ENCODE data around the gene MRPL28.
"Not testable (repeated sequence)": the region's sequence is repeated elsewhere in the genome, so short reads cannot be mapped to it uniquely, and the experiment has no call there.

MRPL28 gene

DNA sequence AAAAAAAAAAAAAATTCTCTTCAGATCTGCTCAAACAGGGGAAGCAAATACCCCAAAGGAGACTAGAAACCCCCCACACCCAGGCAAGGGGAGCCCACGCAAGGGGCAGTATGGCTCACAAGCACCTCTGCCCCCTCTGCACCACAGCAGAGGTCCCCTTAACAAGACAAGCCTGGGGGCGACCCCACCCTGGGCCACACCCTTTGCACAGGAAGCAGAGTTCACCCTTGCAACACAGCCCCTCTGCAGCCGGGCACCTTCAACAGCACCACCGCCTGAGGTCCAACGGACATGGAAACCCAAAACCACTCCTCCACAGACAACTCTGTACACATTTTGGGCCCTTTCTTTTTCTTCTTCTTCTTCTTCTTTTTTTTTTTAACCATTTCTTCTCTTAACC, 30.7 kb downstream of the MRPL28 start:
- Mint-ChIP-seq H3K4me1 (no peaks in the 10 kb centered on the region), H3K27me3 (ENCODE audit: low read depth) (peaks cover 3% of the 10 kb centered on the region), H3K36me3 (ENCODE audit: low read depth) (peaks cover 29% of the 10 kb centered on the region), H3K9me3 (no peaks in the 10 kb centered on the region), H3K27ac (no peak overlapping the region), H3K4me3 (no peak overlapping the region)
- TF ChIP-seq, protein P1, sequence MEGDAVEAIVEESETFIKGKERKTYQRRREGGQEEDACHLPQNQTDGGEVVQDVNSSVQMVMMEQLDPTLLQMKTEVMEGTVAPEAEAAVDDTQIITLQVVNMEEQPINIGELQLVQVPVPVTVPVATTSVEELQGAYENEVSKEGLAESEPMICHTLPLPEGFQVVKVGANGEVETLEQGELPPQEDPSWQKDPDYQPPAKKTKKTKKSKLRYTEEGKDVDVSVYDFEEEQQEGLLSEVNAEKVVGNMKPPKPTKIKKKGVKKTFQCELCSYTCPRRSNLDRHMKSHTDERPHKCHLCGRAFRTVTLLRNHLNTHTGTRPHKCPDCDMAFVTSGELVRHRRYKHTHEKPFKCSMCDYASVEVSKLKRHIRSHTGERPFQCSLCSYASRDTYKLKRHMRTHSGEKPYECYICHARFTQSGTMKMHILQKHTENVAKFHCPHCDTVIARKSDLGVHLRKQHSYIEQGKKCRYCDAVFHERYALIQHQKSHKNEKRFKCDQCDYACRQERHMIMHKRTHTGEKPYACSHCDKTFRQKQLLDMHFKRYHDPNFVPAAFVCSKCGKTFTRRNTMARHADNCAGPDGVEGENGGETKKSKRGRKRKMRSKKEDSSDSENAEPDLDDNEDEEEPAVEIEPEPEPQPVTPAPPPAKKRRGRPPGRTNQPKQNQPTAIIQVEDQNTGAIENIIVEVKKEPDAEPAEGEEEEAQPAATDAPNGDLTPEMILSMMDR (IDR thresholded peaks at IDR 0.05; ENCODE audit: unreplicated experiment in 3 of 3): no peak

DNA sequence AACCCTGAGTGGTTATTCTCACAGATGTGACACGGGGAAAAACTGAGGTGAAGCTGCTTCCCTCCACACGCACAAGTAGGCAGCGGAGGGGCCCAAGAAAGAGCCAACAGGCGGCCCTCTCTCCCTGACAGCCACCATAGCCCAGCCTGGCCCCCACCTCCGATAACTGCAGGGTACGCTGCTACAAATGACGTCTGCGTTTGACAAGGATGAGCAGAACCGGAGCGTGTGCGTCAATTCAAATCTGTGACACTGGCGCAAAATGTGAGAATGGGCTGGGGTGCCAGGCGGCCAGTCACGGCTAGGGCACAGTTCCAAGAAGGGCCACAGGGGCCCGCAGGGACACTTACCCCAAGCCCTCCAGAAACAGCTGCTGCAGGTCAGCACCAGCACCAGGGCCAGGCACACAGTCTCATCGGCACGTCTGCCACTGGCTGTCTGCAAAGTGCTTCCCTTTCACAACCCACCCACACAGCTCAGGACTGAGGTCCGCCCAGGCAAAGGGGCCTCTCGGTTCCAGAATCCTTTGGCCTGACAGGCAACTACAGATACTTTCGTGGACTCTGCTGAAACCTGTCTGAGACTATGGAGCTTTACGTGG, 32.3 kb downstream of the MRPL28 start:
- no peaks in the 10 kb centered on the region for H3K9me3 Mint-ChIP-seq
- TF ChIP-seq, protein P1 (IDR thresholded peaks at IDR 0.05; ENCODE audit: unreplicated experiment in 3 of 3): no peak
- peaks cover 20% of the 10 kb centered on the region for H3K36me3 Mint-ChIP-seq (ENCODE audit: low read depth)
- no peak overlapping the region for H3K4me3 Mint-ChIP-seq
- peaks cover 1% of the 10 kb centered on the region for H3K27me3 Mint-ChIP-seq (ENCODE audit: low read depth)
- H3K27ac Mint-ChIP-seq: no peak overlapping the region
- H3K4me1 Mint-ChIP-seq: no peaks in the 10 kb centered on the region

DNA sequence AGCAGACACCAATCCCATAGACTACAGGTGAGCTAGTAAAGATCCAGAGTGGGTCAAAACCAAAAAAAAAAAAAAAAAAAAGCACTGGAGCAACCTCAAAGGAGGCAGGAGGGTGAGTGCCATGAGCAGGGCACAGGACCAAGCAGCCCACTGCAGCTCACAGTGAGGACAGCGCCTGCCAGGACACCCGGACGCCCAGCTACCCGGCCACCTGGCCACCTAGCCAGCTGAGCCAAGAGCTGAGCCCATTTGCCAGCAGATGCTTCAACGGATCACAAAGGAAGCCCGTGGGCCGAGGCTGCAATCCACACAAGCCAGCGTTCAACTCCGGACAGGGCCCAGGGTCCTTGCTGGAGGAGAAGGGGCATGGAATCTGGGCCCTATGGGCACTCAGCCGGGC, 32.9 kb downstream of the MRPL28 start:
- Mint-ChIP-seq H3K9me3 (no peaks in the 10 kb centered on the region), H3K4me1 (no peaks in the 10 kb centered on the region), H3K36me3 (ENCODE audit: low read depth) (peaks cover 14% of the 10 kb centered on the region), H3K27ac (no peak overlapping the region), H3K27me3 (ENCODE audit: low read depth) (no peaks in the 10 kb centered on the region), H3K4me3 (no peak overlapping the region)
- TF ChIP-seq, protein P1 (IDR thresholded peaks at IDR 0.05; ENCODE audit: unreplicated experiment in 3 of 3): no peak

DNA sequence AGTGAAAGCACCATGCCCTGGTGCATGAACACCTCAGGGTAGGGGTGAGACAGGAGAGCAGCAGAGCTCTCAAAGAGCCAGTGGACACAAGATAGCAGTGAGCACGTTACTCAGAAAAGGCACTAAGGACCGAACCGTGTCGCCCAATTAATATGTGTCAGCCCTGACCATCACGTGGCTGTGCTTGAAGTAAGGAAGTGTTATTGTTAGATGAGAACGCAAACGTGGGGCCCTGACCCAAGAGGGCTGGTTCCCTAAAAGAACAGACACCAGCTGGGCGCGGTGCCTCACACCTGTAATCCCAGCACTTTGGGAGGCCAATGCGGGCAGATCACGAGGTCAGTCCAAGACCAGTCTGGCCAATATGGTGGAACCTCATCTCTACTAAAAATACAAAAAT, 34.1 kb downstream of the MRPL28 start:
- Mint-ChIP-seq H3K27me3 (ENCODE audit: low read depth) (no peaks in the 10 kb centered on the region), H3K4me3 (no peak overlapping the region), H3K27ac (no peak overlapping the region), H3K4me1 (peaks cover 8% of the 10 kb centered on the region), H3K36me3 (ENCODE audit: low read depth) (peaks cover 4% of the 10 kb centered on the region), H3K9me3 (no peaks in the 10 kb centered on the region)
- TF ChIP-seq, protein P1 (IDR thresholded peaks at IDR 0.05; ENCODE audit: unreplicated experiment in 3 of 3): no peak

DNA sequence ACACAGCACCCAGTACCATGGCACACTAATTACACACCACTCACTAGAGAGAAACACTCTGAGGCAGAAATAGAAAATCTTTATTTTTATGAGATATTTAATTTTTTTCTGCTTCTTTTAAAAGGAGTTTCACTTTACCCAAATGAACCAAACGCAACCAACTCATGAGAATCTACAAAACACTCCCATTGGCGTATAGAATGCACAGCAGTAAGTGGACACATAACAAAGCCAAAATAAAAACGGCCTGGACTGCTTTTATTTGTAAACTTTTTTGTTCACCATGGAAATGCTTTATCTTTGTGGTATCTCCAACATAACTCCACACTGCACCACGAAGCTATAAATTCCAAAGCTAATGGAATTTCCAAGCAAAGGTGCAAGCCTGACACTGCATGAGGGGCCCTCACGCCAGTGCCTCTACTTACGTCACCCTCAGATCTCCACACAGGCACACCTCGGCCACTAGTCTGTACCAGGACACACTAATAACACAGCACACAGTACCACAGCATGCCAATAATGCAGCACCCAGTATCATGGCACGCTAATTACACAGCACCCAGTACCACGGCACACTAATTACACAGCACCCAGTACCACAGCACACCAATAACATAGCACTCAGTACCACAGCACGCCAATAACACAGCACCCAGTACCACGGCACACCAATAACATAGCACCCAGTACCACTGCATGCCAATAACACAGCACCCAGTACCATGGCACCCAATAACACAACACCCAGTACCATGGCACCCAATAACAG, 35.3 kb downstream of the MRPL28 start:
- not testable (repeated sequence) for H3K9me3 Mint-ChIP-seq; H3K4me3 Mint-ChIP-seq; H3K36me3 Mint-ChIP-seq (ENCODE audit: low read depth); H3K27me3 Mint-ChIP-seq (ENCODE audit: low read depth); H3K27ac Mint-ChIP-seq
- H3K4me1 Mint-ChIP-seq: peaks cover 18% of the 10 kb centered on the region

DNA sequence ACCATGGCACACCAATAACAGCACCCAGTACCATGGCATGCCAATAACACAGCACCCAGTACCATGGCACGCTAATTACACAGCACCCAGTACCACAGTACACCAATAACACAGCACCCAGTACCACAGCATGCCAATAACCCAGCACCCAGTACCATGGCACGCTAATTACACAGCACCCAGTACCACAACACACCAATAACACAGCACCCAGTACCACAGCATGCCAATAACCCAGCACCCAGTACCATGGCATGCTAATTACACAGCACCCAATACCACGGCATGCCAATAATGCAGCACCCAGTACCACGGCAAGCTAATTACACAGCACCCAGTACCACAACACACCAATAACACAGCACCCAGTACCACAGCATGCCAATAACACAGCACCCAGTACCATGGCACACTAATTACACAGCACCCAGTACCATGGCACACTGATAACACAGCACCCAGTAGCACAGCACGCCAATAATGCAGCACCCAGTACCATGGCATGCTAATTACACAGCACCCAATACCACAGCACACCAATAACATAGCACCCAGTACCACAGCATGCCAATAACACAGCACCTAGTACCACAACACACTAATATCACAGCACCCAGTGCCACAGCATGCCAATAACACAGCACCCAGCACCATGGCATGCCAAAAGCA, 36.0 kb downstream of the MRPL28 start:
- H3K9me3 Mint-ChIP-seq; H3K36me3 Mint-ChIP-seq (ENCODE audit: low read depth); H3K27ac Mint-ChIP-seq; H3K27me3 Mint-ChIP-seq (ENCODE audit: low read depth); H3K4me3 Mint-ChIP-seq: not testable (repeated sequence)
- peaks cover 18% of the 10 kb centered on the region for H3K4me1 Mint-ChIP-seq
